ENCODE measurements around the gene TRAK1.

The TRAK1 gene

DNA sequence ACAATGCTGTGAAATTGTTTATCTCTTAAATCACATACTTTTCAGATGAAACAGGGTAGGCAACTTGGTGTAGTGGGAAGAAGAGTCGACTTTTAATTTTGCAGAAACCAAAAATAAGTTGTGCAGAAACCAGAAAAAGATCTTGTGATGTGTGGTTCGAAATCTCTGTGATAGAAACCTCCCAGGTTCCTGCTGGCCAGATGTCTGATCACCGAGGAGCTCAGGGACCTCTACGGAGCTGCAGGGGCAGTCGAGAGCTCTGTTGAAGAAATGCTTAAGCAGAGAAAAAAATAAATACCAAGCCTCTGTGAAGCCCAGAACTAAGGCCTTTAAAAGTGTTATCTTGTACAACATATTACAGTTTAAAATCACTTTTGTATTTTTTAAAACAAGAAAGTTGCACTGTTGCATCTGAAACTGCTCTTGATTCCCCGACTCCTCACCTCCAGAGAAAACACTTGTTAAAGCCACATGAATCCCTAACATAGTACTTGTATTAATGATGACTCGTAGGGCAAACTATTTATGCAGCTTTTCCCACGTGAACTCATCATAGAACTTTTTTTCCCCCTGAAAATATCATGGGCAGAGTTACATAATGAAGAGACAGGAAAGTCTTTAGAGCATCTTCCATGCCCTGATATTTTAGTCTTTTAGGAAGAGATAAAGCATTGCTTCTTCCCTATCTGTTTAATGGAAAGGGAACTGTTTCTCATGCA, 123.6 kb downstream of the TRAK1 start:
- CTCF ChIA-PET: interaction anchor here (1.0 to 4.7 kb wide), 5 partner anchors 10 to 242 kb away, joined by 3 to 30 read pairs (median 5); no protein-coding TSS in a partner anchor
- TF ChIP-seq, protein P1, sequence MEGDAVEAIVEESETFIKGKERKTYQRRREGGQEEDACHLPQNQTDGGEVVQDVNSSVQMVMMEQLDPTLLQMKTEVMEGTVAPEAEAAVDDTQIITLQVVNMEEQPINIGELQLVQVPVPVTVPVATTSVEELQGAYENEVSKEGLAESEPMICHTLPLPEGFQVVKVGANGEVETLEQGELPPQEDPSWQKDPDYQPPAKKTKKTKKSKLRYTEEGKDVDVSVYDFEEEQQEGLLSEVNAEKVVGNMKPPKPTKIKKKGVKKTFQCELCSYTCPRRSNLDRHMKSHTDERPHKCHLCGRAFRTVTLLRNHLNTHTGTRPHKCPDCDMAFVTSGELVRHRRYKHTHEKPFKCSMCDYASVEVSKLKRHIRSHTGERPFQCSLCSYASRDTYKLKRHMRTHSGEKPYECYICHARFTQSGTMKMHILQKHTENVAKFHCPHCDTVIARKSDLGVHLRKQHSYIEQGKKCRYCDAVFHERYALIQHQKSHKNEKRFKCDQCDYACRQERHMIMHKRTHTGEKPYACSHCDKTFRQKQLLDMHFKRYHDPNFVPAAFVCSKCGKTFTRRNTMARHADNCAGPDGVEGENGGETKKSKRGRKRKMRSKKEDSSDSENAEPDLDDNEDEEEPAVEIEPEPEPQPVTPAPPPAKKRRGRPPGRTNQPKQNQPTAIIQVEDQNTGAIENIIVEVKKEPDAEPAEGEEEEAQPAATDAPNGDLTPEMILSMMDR (IDR thresholded peaks at IDR 0.05; ENCODE audit: control extremely low read depth, extremely low read depth, low read depth, missing control alignments): no peak

DNA sequence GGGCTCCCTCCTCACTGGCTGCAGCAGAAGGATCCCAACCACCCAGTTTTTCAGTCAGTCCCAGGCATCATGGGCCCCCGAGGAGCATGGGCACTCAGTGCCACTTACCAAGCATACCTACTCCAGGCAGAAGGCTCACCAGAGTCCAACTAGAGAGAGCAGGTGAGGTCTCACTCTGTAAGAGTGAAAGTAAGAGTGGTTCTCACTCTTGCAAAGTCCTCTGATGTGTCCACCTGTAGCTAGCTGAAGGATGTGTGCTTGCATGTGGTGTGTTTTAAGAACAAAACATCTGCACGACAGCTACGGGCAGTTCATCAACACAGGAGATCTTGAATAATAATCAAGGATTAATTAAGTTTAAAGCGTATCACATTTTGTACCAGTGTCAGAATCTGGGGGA, 125.1 kb downstream of the TRAK1 start:
- DNase-seq (ENCODE audit: extremely low spot score): no peak
- TF ChIP-seq, protein P1 (IDR thresholded peaks at IDR 0.05; ENCODE audit: control extremely low read depth, extremely low read depth, low read depth, missing control alignments): no peak
- POLR2A ChIA-PET: no interaction called here
- CTCF ChIA-PET: interaction anchor here (1.1 to 4.7 kb wide), 4 partner anchors 13 to 324 kb away, joined by 3 to 30 read pairs (median 4); no protein-coding TSS in a partner anchor

More for the DNA sequence above, 123.6 kb downstream of the TRAK1 start:
- POLR2A ChIA-PET: interaction anchor here (0.6 kb wide), 1 partner anchor 200 kb away, joined by 3 read pairs; no protein-coding TSS in a partner anchor
- DNase-seq (ENCODE audit: extremely low spot score): peak; percentile 54

DNA sequence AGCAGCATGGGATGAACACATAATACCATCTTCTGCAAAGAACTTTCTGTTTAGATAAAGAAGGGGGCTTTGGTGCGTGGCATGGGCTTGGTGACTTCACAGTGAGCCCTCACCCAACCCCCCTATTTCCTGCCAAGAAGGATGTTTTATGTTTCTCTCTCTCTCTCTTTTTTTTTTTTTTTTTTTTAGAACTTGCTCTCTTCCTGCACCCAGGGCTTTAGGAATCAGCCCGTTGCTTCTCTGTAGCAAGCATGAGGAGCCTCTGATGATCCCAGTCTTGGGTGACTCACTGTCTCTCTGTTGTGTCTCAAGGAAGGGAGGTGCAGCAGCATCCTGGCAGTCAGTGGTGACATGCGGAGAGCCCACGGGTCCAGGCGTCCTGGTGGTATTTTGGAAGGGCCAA, 125.8 kb downstream of the TRAK1 start:
- CTCF ChIA-PET: interaction anchor here (1.4 to 4.7 kb wide), 3 partner anchors 12 to 98 kb away, joined by 3 to 30 read pairs (median 4); no protein-coding TSS in a partner anchor
- TF ChIP-seq, protein P1 (IDR thresholded peaks at IDR 0.05; ENCODE audit: control extremely low read depth, extremely low read depth, low read depth, missing control alignments): no peak
- DNase-seq (ENCODE audit: extremely low spot score): no peak
- POLR2A ChIA-PET: no interaction called here

DNA sequence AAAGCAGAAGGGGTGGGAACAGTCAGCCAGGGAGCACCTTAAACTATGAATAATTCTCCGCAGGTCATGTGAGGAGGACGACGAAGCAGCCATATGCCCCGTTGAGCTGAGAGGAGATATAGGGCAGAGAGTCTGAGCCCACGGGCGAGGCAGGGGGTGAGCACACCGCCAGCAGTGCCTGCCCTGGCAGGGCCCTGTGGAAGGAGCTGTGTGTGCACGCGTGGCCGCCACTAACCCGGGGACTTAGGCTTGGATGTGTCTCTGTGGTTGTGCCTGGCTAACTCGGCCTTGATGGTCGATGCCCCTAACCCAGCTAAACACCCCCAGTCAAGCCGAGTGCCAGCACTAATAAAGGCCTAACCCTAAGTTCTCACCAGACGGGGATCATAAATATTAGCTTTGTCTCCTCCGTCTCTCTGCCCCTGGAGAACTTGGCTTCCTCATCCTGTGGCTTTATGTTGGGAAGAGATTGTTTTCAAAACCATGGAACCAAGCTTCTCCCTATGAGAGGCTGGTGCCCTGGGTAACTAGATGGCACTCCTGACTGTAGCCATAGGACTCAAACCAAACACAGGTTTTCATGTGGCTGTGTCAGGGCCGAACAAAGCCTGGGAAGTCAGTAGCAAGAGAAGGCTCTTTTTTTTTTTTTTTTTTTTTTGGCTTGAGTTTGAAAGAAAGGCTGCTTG, 129.4 kb downstream of the TRAK1 start:
- DNase-seq (ENCODE audit: extremely low spot score): no peak
- TF ChIP-seq, protein P1 (IDR thresholded peaks at IDR 0.05; ENCODE audit: control extremely low read depth, extremely low read depth, low read depth, missing control alignments): no peak
- ChIA-PET POLR2A (no interaction called here), CTCF (interaction anchor here (0.7 to 3.4 kb wide), 5 partner anchors 10 to 30 kb away, joined by 3 to 16 read pairs (median 4); no protein-coding TSS in a partner anchor)

DNA sequence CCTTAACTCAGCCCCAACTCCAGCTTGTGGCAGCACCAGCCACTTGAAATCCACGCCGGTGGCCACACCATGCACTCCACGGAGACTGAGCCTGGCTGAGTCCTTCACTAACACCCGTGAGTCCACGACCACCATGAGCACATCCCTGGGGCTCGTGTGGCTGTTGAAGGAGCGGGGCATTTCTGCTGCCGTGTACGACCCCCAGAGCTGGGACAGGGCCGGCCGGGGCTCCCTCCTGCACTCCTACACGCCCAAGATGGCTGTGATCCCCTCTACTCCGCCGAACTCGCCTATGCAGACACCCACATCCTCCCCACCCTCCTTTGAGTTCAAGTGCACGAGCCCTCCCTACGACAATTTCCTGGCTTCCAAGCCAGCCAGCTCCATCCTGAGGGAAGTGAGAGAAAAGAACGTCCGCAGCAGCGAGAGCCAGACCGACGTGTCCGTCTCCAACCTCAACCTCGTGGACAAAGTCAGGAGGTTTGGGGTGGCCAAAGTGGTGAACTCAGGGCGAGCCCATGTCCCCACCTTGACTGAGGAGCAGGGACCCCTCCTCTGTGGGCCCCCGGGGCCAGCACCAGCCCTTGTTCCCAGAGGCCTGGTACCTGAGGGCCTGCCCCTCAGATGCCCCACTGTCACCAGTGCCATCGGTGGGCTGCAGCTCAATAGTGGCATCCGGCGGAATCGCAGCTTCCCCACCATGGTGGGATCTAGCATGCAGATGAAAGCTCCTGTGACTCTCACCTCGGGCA, 132.0 kb downstream of the TRAK1 start:
- ChIA-PET POLR2A (no interaction called here), CTCF (interaction anchor here (0.8 to 2.1 kb wide), 5 partner anchors 24 to 220 kb away, joined by 3 to 7 read pairs (median 3); no protein-coding TSS in a partner anchor)
- TF ChIP-seq, protein P1 (IDR thresholded peaks at IDR 0.05; ENCODE audit: control extremely low read depth, extremely low read depth, low read depth, missing control alignments): no peak
- no peak for DNase-seq (ENCODE audit: extremely low spot score)

DNA sequence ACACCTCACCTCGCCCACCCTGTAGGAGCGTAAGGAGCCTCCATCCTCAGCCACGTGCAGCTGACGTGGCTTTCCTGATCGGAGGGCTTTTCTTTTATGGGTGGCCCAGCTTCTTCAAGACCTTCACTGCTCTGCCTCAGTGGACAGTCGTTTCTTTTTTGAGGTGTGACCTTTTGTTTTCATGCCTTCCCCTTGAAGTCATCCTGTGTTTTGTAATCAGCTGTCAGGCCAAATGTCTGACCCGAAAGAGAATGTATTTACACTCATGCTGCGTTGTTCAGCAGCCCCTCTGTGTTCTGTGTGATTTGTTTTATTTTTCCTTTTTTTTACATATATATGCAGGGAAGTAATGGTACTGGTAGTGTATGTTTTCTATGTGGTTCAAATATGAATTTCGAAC, 133.0 kb downstream of the TRAK1 start:
- TF ChIP-seq, protein P1 (IDR thresholded peaks at IDR 0.05; ENCODE audit: control extremely low read depth, extremely low read depth, low read depth, missing control alignments): no peak
- CTCF ChIA-PET: interaction anchor here (0.8 to 2.1 kb wide), 6 partner anchors 23 to 327 kb away, joined by 3 to 7 read pairs (median 3); no protein-coding TSS in a partner anchor
- DNase-seq (ENCODE audit: extremely low spot score): no peak
- POLR2A ChIA-PET: no interaction called here

Data from GM10248 (cell line).